Frontal cortex (tissue), 4 donors: ENCODE measurements around the gene USF1. TPM values are rescaled to one million over a fixed set of nuclear protein-coding genes. Genes with fewer than 3 reads are reported as not detected.
"Not testable (repeated sequence)": the region's sequence is repeated elsewhere in the genome, so short reads cannot be mapped to it uniquely, and the experiment has no call there.

ENCODE experiments used
- DNase-seq, 2 donors: peaks; one replicate each; pipeline ENCODE4 v3.0.0; 2012; ENCODE audit warnings: low spot score in 2 of 2
- FAIRE-seq: peaks from 2 replicates; lab custom pipeline; 2012; peaks lifted over from hg19 to GRCh38; lab: Jason Lieb, UNC
- total RNA-seq: library from RNA; depleted of rRNA; stranded (reverse); fragments of >200 nt; gene quantifications from one replicate; pipeline ENCODE4 v1.2.3, GENCODE V29; 2014
- donor health status: control.
- donor health status: control.
- donor health status: control.

The USF1 gene
- total RNA-seq, 1 donor from 2014 or later, result 186 TPM

DNA sequence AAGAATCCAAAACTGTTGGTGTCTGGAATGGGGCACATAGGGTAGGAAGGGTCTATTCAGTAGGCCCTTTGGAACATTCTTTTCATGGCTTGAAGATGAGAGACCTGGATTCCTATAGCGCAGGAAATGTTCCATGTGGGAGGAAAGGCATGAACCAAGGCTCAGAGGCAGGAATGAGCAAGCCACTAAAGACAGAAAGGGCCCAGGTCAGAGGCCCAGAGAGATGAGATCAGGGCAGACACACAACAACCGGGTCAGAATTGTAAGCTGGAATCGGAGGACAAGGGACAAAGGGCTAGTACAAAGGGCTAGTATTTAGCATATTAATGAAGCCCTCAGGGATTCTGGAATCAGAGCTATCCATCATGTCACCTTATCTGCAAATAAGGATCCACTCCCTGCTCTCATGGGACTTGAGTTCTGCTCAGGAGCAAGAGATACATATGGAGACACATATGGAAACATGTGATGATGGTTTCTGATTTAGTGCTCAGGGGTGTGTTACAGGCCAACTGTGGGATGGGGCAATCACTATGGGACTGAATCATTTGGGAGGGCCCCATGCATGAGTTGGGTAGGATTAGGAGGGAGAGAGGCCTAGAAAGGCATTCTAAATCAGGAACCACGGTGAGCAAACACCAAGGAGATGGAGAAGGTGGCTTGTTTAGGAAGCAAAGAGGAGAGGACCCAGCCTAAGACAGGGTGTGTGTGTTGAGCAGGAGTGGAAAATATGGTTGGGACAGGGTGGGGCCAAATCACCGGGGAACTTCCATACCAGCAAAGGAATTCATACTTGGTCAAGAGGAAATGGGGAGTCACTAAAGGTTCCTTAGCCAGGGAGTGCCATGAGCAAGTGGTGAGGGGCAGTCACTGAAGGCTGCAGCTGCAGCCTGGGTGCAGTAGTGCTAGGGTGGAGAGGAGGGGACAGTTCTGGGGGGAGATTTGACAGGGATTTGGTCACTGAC, 34.9 kb upstream of the USF1 start:
- no peak for DNase-seq
- FAIRE-seq, result no peak

DNA sequence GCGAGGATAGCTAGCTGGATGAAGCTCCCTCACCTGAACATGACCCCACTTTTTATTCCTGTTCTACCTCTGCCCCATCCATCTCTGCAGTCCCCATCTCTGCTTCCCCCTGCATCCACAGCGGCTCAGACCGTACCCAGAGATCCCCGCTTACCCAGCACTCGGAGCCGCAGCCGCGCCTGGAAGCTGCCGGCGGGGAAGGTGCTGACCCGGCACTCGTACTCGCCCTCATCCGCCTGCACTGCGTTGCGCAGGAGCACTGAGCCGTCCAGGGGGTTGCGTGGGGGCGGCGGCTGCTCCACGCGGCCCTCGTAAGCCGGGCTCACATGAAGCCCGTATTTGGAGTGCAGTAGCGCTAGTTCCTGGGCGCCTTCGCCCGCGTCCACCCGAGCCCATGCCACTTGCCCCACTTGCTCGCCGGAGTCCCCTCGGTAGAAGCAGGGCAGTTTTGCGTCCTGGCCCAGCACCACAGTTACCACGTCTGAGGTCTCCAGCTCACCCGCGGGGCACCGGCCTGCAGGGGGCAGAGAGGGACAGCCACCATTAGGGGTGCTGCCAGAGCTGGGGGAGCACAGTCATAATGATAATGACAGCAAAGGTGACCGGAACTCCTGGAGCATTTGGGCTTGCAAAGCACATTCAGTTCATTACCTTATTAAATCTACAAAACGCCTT, 33.8 kb upstream of the USF1 start:
- FAIRE-seq (no peak), DNase-seq (no peak)

DNA sequence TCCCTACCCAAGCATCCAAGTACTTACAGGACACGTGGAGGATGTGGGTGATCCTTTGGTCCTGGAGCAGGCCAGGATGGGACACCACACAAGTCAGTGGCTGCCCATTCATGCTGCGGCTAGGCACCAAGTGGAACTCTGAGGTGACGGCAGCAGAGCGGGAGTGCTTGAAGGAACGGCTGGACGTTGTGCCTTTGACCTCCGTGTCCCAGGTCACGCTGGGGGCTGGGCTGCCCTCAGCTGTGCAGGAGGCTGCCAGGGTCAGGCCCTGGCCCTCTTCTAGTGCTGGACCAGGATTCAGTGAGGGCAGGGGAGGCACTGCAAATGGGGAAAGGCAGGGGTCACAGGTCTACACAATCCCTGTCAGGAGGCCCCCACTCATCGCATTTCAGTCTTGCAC, 31.6 kb upstream of the USF1 start:
- DNase-seq (no peak), FAIRE-seq (no peak)

DNA sequence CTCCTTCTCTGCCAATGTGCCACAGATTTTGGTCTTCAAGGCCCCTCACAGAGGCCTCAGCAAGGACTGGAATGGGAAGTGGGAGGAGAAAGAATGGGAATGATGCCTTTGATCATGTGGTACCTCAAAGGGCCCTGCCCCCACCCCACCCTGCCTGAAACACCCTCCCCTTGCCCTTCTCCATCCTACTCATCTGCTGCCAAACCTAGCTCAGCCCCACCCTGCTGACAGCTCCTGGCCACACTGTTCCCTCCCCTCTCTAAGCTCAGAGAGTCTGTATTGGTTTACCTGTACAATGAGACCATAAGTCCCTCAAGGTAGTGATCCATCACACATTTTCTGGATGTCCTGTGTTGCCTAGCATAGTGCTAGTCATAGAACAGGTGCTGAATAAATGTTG, 30.6 kb upstream of the USF1 start:
- DNase-seq, result no peak
- FAIRE-seq, result no peak

DNA sequence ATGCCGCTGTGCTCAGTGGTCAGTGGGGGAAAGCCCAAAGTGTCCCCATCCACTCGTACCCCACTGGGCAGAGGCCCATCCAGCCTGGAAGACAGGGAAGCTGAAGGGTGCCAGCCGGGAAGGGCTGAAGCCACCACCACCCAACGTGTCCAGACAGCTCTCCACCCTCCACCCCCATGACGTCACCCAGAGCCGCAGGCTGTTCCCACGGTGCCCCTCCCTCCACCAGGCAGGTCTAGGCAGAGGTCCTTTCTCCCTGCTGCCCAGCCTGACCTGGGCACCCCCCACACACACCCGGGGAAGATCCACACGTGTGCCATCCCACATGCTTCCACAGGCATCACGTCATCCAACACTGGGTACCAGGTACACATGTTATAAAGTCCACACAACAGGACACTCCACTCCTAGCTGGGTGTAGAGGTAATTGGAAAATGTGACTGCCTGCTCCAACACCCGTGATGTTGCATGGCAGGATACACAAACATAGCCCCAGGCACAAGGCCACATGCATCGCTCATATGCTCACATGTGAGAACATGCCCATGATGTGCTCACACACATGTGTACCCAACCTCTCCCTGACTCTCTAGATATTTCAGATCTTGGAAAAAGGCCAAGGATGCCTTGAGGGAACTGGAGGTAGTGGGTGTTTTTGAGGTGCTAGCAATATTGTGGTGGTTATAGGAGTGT, 29.0 kb upstream of the USF1 start:
- FAIRE-seq (no peak), DNase-seq (no peak)

DNA sequence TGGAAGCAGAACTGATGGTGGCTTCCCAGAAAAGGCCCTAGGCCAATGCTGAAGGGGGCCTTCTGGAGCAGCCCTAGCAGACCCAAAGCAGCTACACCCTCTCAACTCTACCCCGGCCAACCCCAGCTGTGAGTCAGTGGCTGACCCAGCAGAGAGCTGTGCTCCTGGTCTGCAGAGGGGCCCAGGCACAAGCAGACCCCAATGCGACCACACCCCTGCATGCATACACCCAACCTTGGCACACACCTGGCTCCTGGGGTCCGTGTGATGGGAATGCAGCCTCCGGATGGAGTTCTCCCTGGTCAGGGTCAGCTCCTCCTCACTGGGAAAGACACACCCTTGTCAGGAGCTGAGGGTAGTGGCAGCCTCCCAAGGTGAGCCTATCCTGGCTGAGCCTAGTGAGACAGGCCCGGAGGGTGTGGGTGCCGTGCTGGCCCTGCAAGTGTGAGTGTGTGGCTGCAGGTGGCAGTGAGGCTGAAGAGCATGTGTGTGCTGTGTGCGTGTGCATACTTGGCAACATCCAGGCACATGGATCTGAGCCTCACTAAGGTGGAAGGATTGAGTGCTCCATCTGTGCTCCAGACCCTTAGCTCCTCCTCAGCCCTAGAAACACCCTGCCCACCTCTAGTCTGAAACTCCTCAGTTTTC, 27.8 kb upstream of the USF1 start:
- FAIRE-seq (no peak), DNase-seq (no peak)

DNA sequence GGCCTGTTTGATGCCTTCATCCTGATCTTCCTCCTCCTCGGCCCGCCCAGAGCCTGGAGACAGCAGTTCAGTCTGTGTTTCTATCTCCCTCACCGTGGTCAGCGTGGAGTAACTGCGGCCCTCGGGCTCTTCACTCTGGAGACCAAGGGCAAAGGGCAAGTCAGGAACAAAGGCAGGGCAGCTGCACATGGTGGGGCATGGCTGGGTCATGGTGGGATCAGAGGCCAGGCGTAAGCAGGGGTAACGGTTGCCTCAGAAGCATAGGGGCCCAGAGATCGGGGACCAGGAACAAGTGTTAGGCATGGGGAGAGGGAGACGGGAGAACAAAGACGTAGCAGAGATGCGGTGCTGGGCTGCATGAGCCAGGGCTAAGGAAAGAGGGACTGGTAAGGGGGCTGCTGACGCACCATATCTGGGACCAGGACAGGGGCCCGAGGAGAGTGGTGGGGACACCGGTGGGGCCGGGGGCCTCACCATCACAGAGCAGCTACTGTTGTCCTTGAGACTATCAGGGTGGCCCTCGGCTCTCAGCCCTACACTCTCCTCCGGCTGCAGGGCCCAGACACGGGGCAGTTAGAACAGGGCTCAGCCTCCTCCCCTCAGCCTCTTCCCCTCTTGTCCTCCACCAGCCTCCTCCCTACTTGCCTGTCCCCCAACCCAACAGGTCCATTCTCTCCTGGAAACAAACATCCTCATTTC, 27.1 kb upstream of the USF1 start:
- DNase-seq (no peak), FAIRE-seq (no peak)

DNA sequence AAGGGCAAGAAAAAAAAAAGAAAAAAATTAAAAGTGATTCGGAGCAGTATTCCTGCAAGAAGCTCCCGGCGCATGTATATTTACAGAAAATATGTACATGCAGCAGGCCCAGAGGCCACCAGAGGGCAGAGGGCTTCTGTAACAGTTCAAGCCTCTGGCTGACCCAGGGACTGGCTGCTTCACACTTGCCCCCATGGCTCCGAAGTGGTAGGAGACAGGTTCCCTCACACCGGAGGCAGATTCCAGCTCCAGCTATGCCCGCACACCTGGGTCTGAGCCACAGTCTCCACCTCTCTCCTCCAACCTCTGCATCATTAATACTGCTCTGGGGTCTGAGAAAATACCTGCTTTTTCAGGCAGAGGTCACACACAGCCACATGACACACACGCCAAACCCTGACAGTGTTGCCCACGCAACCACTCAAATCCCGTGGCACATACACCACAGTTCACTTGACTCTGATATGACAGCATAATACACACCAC, 26.2 kb upstream of the USF1 start:
- DNase-seq (peak in 1 of 2 donors; percentile 41), FAIRE-seq (no peak)

DNA sequence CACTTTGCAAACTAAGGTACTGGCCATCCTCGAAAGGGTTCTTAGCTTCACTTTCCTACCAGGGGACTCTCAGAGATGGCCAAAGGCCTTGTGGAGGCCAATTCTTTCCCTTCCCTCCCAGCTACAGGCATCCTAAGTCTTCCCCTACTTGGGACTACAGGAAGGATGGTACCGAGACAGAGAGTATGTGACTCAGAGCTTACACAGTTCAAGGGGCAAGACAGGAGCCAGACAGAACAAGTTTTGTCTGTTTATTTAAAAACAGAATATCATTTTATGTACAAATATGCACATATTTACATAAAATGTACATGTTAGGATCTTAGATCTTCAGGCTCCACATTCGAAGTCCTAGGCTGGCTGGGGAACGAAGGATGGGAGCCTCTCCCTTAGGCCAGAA, 25.0 kb upstream of the USF1 start:
- DNase-seq, result no peak
- FAIRE-seq, result no peak

DNA sequence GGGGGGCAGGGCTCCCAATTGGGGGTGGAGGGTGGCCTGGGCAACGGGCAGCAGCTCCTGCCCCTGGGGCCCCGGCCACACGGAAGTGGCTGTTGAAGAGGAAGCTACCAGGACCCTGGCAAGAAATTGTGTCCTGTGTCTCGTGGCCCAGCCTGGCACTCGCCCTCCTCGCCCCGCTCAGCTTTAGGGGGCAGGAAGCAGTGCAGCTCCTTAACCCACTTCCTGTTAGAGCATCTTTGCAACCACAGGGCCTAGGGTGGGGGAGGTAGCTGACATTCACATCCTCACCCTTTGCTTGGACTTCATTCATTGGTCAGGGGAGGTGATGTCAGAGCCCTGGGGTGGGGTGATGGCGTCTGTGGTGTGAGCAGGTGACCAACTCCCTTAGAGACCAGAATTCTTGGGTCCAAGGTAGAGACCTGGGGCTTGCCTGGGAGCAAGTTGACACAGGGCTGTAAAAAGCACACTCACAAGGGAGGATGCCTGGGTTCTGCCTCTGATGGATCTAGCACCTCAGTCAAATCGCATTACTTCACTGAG, 24.0 kb upstream of the USF1 start, which contains the start of gene ARHGAP30:
TSS of gene ARHGAP30 (minus strand) at position 161 of the 540 bp plus-strand sequence. CDS start 267 bp downstream, outside the sequence.
- DNase-seq, result no peak

DNA sequence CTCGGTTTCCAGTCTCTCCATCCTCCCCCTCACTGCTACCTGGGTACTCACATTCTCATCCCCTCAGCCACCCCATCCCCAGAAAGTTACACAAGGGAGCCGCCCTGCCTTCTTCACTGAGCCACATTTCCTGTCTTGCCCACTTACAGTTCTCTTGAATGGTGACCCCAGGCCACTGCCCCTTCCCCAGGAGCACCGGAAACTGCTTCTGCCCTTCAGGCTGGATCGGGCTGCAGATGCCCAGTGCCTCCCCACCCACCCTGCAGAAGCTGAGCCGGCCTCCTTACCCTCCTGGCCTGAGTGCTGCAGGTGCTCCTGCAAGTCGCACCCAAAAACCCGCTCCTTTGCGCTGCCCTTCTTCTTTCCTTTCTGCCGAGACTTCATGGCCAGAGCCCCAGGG, 23.5 kb upstream of the USF1 start:
- no peak for FAIRE-seq
- no peak for DNase-seq

More for the DNA sequence above, 24.0 kb upstream of the USF1 start, which contains the start of gene ARHGAP30:
- no peak for FAIRE-seq

DNA sequence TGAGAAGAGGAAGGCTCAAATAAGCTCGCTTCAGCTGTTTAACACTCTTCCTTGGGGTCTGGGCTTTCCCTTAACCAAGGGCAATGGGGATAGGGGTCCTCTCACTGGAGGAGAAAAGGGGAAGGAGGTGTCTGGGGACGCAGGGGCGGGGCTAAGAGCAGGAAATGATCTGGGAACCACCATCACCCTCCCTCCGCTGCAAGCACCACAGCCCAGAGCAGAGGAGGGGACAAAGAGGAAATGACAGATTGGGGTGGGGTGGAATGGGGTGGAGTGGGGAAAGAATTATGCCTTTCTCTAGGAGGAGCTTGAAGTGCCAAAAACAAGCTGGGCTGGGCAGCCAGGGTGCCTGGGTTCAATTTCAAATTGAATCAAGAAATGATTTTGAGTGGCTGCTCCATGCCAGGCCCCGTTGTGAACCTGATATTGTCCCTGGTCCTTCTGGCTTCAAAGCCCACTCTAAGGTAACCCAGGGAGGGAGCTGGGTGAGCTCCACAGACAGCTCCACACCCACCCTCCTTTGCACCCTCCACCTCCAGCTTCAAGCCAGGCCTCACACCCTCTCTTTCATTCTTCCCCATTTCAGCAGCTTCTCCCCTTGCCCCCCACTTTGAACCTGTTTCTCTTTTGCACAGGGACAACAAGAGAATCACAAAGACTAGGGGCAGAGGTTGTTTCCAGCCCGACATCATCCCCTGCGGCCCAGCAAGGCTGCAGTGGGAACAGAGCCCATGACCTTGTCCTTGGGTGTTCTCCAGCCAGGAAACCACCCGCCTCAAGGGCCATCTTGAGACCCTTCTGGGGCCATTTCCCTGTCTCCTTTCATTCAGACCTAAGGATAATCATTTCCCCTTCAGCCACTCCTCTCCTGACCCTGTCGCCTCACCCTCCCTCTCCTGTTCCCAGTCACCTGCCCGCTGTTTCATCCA, 22.8 kb upstream of the USF1 start:
- DNase-seq, result no peak

DNA sequence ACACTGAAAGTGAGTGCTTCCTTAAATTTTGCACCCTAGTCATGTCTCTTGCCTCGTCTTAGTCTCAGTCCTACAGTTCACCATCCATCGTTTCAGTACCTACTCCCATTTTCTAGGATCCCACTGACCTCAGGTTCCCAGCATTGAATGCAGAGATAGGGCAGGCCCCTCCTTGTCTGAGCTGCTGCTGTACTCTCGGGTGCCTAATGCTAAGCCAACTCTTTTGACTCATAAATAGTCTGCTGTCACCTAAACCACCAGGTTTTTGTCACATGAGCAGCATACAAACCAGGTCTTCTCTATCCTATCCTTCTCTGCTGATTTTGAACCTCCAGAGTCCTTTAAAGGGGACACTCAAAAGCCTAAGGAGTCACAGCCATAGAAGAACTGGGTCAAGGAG, 20.9 kb upstream of the USF1 start:
- FAIRE-seq (no peak), DNase-seq (no peak)

More for the DNA sequence above, 22.8 kb upstream of the USF1 start:
- no peak for FAIRE-seq

DNA sequence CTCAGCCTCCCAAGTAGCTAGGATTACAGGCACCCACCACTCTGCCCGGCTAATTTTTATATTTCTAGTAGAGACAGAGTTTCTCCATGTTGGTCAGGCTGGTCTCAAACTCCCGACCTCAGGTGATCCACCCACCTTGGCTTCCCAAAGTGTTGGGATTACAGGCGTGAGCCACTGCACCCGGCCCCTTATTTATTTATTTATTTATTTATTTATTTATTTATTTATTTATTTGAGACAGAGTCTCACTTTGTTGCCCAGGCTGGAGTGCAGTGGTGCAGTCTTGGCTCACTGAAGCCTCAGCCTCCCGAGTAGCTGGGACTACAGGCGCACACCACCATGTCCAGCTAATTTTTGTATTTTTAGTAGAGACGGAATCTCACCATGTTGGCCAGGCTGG, 19.9 kb upstream of the USF1 start:
- FAIRE-seq, DNase-seq: not testable (repeated sequence)

DNA sequence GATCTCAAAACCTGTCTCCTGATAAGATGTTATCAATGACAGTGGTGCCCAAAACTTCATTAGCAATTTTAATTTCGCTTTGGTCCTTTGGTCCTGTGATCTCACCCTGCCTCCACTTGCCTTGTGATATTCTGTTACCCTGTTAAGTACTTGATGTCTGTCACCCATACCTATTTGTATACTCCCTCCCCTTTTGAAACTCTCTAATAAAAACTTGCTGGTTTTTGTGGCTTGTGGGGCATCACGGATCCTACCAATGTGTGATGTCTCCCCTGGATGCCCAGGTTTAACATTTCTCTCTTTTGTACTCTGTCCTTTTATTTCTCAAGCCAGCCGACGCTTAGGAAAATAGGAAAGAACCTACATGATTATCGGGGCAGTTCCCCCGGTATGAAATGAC, 18.2 kb upstream of the USF1 start:
- not testable (repeated sequence) for FAIRE-seq, DNase-seq

DNA sequence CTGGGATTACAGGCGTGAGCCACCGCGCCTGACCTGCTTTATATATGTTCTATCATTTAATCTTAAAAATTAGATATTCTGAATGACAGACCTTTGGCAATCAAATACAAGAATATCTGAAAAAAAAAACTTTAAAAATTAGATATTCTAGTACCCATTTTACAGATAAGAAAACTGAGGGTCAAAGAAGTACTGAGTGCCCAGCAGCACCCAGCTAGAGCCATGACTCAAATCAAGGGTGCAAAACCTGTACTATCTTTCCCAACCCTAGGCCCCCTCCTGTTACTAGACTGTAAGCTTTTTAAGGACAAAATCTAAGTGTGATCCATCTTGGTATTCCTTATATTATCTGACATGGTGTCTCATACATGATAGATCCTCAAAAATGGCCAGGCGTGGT, 15.6 kb upstream of the USF1 start:
- DNase-seq, result no peak
- FAIRE-seq, result no peak

DNA sequence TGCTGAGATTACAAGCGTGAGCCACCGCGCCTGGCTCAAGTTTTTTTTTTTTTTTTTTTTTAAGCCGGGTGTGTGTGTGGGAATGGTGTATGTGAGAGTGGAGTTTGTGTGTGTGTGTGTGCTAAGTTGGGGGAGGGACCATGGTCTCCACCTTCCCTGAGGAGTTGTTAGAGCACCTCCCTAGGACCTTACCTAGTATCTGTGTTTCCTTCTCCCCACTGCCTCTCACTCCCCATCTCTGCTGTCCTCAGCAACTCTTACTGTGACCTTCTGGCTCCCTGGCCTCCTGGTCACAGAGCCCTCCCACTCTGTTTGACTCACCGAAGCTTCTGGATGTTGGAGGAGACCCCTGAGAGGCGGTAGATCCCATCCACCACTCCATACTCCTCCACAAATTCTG, 13.5 kb upstream of the USF1 start:
- FAIRE-seq (no peak), DNase-seq (no peak)

DNA sequence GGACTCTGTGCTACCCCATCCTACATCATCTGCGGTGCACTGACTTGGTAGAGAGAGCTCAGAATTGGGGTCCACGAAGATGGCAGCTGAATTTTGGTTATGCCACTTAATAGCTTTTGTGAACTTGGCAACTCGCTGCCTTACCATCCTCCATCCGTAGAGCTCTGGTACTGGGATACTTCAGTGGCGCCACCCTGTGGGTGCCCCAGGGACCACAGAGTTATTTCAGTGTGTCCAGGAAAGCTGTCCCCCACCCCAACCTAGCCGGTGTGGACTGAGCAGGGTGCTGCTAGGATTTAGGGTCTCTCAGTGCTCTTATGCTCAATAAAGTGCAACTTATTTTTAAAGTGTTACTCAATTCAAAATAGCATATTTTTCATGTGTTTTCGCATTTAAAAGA, 9.0 kb upstream of the USF1 start:
- DNase-seq (no peak), FAIRE-seq (no peak)
